ENCODE data around the gene UBAP2L. TPM values are rescaled to one million over a fixed set of nuclear protein-coding genes. Genes with fewer than 3 reads are reported as not detected.

Gene UBAP2L
- total RNA-seq, 2 donors from 2014 or later = 198 to 224 TPM

- DNase-seq = no peak
- H3K4me1 ChIP-seq (ENCODE audit: control insufficient read depth, insufficient read depth, low read length) = no peaks in the 10 kb centered on the region
- H3K27me3 ChIP-seq (ENCODE audit: control insufficient read depth, insufficient read depth, low read length, poor library complexity, severe bottlenecking) = no peaks in the 10 kb centered on the region
- Mint-ChIP-seq H3K36me3 (ENCODE audit: low read depth) (peaks cover 75% of the 10 kb centered on the region), H3K27ac (no peak overlapping the region), H3K4me1 (no peaks in the 10 kb centered on the region), H3K4me3 (no peak overlapping the region), H3K9me3 (no peaks in the 10 kb centered on the region), H3K27me3 (ENCODE audit: insufficient read depth) (no peaks in the 10 kb centered on the region)
- H3K36me3 ChIP-seq (ENCODE audit: control insufficient read depth, insufficient read depth, low read length) = peaks cover 70% of the 10 kb centered on the region
- no peaks in the 10 kb centered on the region for H3K9me3 ChIP-seq (ENCODE audit: control insufficient read depth, low read length)
- H3K4me3 ChIP-seq (ENCODE audit: low read length) = no peak overlapping the region
- 90 to 98% methylated on average over 3 to 4 of the region's 5 CpGs for WGBS, 2 experiments (ENCODE audit: insufficient coverage in 1 of 2, insufficient read length in 1 of 2)
- no peak overlapping the region for H3K9ac ChIP-seq (ENCODE audit: extremely low read depth, low read length, poor library complexity, severe bottlenecking)
- H3K27ac ChIP-seq (ENCODE audit: low read depth, low read length) = no peak overlapping the region
- no peak for TF ChIP-seq CTCF (conservative IDR thresholded peaks at IDR 0.05)
Observed at GRCh38 chr1:154208677-154209388, 11.9 kb upstream of the UBAP2L start.

- WGBS, 2 experiments (ENCODE audit: insufficient coverage in 1 of 2, insufficient read length in 1 of 2) = 87 to 97% methylated on average over 6 to 10 of the region's 10 CpGs
- Histone ChIP-seq H3K27me3 (ENCODE audit: control insufficient read depth, insufficient read depth, low read length, poor library complexity, severe bottlenecking) (no peaks in the 10 kb centered on the region), H3K36me3 (ENCODE audit: control insufficient read depth, insufficient read depth, low read length) (peaks cover 67% of the 10 kb centered on the region), H3K4me3 (ENCODE audit: low read length) (no peak overlapping the region), H3K9me3 (ENCODE audit: control insufficient read depth, low read length) (no peaks in the 10 kb centered on the region), H3K27ac (ENCODE audit: low read depth, low read length) (no peak overlapping the region), H3K4me1 (ENCODE audit: control insufficient read depth, insufficient read depth, low read length) (no peaks in the 10 kb centered on the region), H3K9ac (ENCODE audit: extremely low read depth, low read length, poor library complexity, severe bottlenecking) (no peak overlapping the region)
- DNase-seq = no peak
- H3K4me3 Mint-ChIP-seq = no peak overlapping the region
- no peaks in the 10 kb centered on the region for H3K27me3 Mint-ChIP-seq (ENCODE audit: insufficient read depth)
- H3K36me3 Mint-ChIP-seq (ENCODE audit: low read depth) = peaks cover 66% of the 10 kb centered on the region
- no peak for TF ChIP-seq CTCF (conservative IDR thresholded peaks at IDR 0.05)
- H3K27ac Mint-ChIP-seq = no peak overlapping the region
- H3K9me3 Mint-ChIP-seq = no peaks in the 10 kb centered on the region
- H3K4me1 Mint-ChIP-seq = no peaks in the 10 kb centered on the region
Observed at GRCh38 chr1:154212083-154212482, 8.7 kb upstream of the UBAP2L start.

GRCh38 chr1:154213274-154213673 lies 7.5 kb upstream of the UBAP2L start:
- Mint-ChIP-seq H3K27me3 (ENCODE audit: insufficient read depth) (no peaks in the 10 kb centered on the region), H3K36me3 (ENCODE audit: low read depth) (peaks cover 70% of the 10 kb centered on the region), H3K4me3 (no peak overlapping the region), H3K9me3 (no peaks in the 10 kb centered on the region), H3K27ac (no peak overlapping the region), H3K4me1 (no peaks in the 10 kb centered on the region)
- Histone ChIP-seq H3K27ac (ENCODE audit: low read depth, low read length) (no peak overlapping the region), H3K9me3 (ENCODE audit: control insufficient read depth, low read length) (no peaks in the 10 kb centered on the region), H3K36me3 (ENCODE audit: control insufficient read depth, insufficient read depth, low read length) (peaks cover 69% of the 10 kb centered on the region), H3K27me3 (ENCODE audit: control insufficient read depth, insufficient read depth, low read length, poor library complexity, severe bottlenecking) (no peaks in the 10 kb centered on the region), H3K9ac (ENCODE audit: extremely low read depth, low read length, poor library complexity, severe bottlenecking) (no peak overlapping the region), H3K4me3 (ENCODE audit: low read length) (no peak overlapping the region), H3K4me1 (ENCODE audit: control insufficient read depth, insufficient read depth, low read length) (no peaks in the 10 kb centered on the region)
- TF ChIP-seq CTCF (conservative IDR thresholded peaks at IDR 0.05) = no peak
- WGBS, 2 experiments (ENCODE audit: insufficient coverage in 1 of 2, insufficient read length in 1 of 2) = 86 to 100% methylated on average over 1 of the region's 1 CpG
- no peak for DNase-seq

Data from endodermal cell (in vitro differentiated cells).